Activated CD4-positive, alpha-beta T cell treated with anti-CD3 and anti-CD28 coated beads for 1 hour (primary cell): ENCODE data around the gene DNAAF1.
"Not testable (repeated sequence)": the region's sequence is repeated elsewhere in the genome, so short reads cannot be mapped to it uniquely, and the experiment has no call there.

Experiments
- DNase-seq: peaks from one replicate; pipeline ENCODE4 v3.0.0-alpha.2; 2020

DNAAF1 gene

GRCh38 chr16:84186685-84187437 is 41.8 kb downstream of the DNAAF1 start, which contains the start of gene TAF1C:
TAF1C (minus strand) TSS chr16:84187057; CDS start chr16:84184988, 2,069 bp downstream.
- peak; percentile 84 for DNase-seq

GRCh38 chr16:84190731-84191388 is 45.8 kb downstream of the DNAAF1 start, which contains the start of gene ADAD2:
ADAD2 (plus strand) TSS chr16:84191157; CDS start chr16:84191231, 74 bp downstream.
- no peak for DNase-seq

GRCh38 chr16:84191466-84191865 is 46.4 kb downstream of the DNAAF1 start:
- no peak for DNase-seq

- DNase-seq: no peak
Measured at GRCh38 chr16:84193480-84193879, 48.4 kb downstream of the DNAAF1 start.

- no peak for DNase-seq
Measured at GRCh38 chr16:84194018-84194417, 48.9 kb downstream of the DNAAF1 start.

- DNase-seq: peak; percentile 14
Measured at GRCh38 chr16:84194470-84195200, 49.5 kb downstream of the DNAAF1 start.

GRCh38 chr16:84195201-84196093 is 50.3 kb downstream of the DNAAF1 start:
- DNase-seq: no peak

- DNase-seq: no peak
Measured at GRCh38 chr16:84196101-84196500, 51.0 kb downstream of the DNAAF1 start.

GRCh38 chr16:84196727-84197394 is 51.8 kb downstream of the DNAAF1 start:
- DNase-seq: no peak

GRCh38 chr16:84197466-84198128 is 52.5 kb downstream of the DNAAF1 start:
- no peak for DNase-seq

GRCh38 chr16:84198401-84198800 is 53.3 kb downstream of the DNAAF1 start:
- no peak for DNase-seq

- no peak for DNase-seq
Measured at GRCh38 chr16:84199097-84199496, 54.0 kb downstream of the DNAAF1 start.

- no peak for DNase-seq
Measured at GRCh38 chr16:84199861-84200260, 54.8 kb downstream of the DNAAF1 start.

GRCh38 chr16:84204551-84204950 is 59.4 kb downstream of the DNAAF1 start:
- DNase-seq: not testable (repeated sequence)

- DNase-seq: not testable (repeated sequence)
Measured at GRCh38 chr16:84205123-84205522, 60.0 kb downstream of the DNAAF1 start.

GRCh38 chr16:84205976-84206691 is 61.0 kb downstream of the DNAAF1 start:
- DNase-seq: no peak

- no peak for DNase-seq
Measured at GRCh38 chr16:84207251-84207650, 62.1 kb downstream of the DNAAF1 start.

- no peak for DNase-seq
Measured at GRCh38 chr16:84207879-84208278, 62.8 kb downstream of the DNAAF1 start.

- DNase-seq: no peak
Measured at GRCh38 chr16:84209989-84210388, 64.9 kb downstream of the DNAAF1 start.

- DNase-seq: no peak
Measured at GRCh38 chr16:84212154-84212553, 67.0 kb downstream of the DNAAF1 start.

GRCh38 chr16:84212631-84213030 is 67.5 kb downstream of the DNAAF1 start:
- no peak for DNase-seq
